Measurements from ENCODE around the gene TTC3. TPM values are rescaled to one million over a fixed set of nuclear protein-coding genes. Genes with fewer than 3 reads are reported as not detected.

TTC3 gene
- total RNA-seq, 1 donor from 2014 or later: 255 TPM

DNA sequence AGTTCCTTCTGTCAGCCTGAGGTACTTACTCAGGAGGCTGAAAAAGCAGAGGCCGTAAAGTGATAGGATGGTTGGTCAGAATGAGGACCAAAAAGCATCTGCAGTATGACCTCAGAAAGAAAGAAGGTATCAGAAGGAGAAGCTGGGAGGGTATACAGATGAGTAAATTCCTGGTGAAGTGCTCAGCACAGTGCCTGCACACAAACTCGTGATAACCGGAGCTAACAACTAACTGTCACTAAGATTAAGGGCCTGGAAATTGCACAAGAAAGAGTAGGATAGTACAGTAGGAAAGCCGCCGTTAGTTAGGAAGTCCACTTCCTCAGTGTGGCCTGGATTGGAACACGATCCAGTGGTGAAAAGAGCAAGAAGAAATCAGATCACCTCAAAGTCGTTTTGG is 131.5 kb downstream of the TTC3 start:
- Mint-ChIP-seq H3K4me1 (ENCODE audit: low read depth) (peaks cover 9% of the 10 kb centered on the region), H3K9me3 (ENCODE audit: low read depth) (peaks cover 2% of the 10 kb centered on the region), H3K36me3 (ENCODE audit: insufficient read depth) (peaks cover 34% of the 10 kb centered on the region), H3K27ac (peak overlapping the region; percentile 42), H3K27me3 (no peaks in the 10 kb centered on the region), H3K4me3 (ENCODE audit: low read depth) (no peak overlapping the region)
- TF ChIP-seq, protein P1, sequence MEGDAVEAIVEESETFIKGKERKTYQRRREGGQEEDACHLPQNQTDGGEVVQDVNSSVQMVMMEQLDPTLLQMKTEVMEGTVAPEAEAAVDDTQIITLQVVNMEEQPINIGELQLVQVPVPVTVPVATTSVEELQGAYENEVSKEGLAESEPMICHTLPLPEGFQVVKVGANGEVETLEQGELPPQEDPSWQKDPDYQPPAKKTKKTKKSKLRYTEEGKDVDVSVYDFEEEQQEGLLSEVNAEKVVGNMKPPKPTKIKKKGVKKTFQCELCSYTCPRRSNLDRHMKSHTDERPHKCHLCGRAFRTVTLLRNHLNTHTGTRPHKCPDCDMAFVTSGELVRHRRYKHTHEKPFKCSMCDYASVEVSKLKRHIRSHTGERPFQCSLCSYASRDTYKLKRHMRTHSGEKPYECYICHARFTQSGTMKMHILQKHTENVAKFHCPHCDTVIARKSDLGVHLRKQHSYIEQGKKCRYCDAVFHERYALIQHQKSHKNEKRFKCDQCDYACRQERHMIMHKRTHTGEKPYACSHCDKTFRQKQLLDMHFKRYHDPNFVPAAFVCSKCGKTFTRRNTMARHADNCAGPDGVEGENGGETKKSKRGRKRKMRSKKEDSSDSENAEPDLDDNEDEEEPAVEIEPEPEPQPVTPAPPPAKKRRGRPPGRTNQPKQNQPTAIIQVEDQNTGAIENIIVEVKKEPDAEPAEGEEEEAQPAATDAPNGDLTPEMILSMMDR (IDR thresholded peaks at IDR 0.05; ENCODE audit: unreplicated experiment): no peak
- no peak for DNase-seq (ENCODE audit: low spot score, unreplicated experiment)

DNA sequence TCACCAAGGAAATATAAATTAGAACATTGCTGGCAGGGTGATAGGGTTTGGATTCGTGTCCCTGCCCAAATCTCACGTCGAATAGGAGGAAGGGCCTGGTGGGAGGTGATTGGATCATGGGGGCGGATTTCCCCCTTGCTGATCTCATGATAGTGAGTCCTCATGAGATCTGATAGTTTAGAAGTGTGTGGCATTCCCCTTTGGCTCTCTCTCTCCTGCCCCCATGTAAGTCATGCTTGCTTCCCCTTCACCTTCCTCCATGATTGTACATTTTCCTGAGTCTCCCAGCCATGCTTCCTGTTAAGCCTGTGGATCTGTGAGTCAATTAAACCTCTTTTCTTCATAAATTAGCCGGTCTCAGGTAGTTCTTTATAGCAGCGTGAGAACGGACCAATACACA is 133.4 kb downstream of the TTC3 start:
- no peaks in the 10 kb centered on the region for H3K27me3 Mint-ChIP-seq
- H3K9me3 Mint-ChIP-seq (ENCODE audit: low read depth): peaks cover 3% of the 10 kb centered on the region
- H3K4me1 Mint-ChIP-seq (ENCODE audit: low read depth): peaks cover 9% of the 10 kb centered on the region
- no peak for DNase-seq (ENCODE audit: low spot score, unreplicated experiment)
- H3K36me3 Mint-ChIP-seq (ENCODE audit: insufficient read depth): peaks cover 31% of the 10 kb centered on the region
- no peak overlapping the region for H3K27ac Mint-ChIP-seq
- H3K4me3 Mint-ChIP-seq (ENCODE audit: low read depth): no peak overlapping the region
- TF ChIP-seq, protein P1 (IDR thresholded peaks at IDR 0.05; ENCODE audit: unreplicated experiment): no peak

DNA sequence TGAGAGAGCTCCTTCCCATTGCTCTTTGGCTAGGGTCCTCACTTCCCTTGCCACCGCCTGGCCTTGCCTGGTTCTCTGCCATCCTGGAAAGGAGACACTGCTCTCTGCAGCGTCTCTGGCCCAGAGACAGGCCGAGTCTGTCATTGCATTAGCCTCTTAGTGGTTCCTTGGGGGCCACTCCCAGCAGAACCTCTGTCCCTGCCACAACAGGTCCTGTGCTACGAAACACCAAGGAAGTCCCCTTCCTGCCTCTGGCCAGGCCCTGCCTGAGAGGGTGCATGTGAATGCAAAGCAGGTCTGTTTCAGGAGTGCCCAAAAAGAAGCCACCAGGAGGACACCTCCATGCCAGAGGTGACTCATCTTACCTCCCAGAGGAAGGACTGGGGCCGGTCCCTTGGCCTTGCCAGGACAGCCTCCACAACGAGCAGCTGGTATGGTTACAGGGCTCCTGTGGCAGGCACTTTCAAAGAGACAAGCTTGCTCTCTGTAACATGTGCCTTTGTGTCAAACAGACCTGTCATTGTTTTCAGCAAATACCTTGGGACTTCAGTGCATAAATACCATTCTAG is 134.5 kb downstream of the TTC3 start:
- Mint-ChIP-seq H3K9me3 (ENCODE audit: low read depth) (peaks cover 6% of the 10 kb centered on the region), H3K27ac (no peak overlapping the region), H3K4me1 (ENCODE audit: low read depth) (peaks cover 9% of the 10 kb centered on the region), H3K4me3 (ENCODE audit: low read depth) (no peak overlapping the region), H3K27me3 (no peaks in the 10 kb centered on the region), H3K36me3 (ENCODE audit: insufficient read depth) (peaks cover 25% of the 10 kb centered on the region)
- no peak for DNase-seq (ENCODE audit: low spot score, unreplicated experiment)
- TF ChIP-seq, protein P1 (IDR thresholded peaks at IDR 0.05; ENCODE audit: unreplicated experiment): no peak

DNA sequence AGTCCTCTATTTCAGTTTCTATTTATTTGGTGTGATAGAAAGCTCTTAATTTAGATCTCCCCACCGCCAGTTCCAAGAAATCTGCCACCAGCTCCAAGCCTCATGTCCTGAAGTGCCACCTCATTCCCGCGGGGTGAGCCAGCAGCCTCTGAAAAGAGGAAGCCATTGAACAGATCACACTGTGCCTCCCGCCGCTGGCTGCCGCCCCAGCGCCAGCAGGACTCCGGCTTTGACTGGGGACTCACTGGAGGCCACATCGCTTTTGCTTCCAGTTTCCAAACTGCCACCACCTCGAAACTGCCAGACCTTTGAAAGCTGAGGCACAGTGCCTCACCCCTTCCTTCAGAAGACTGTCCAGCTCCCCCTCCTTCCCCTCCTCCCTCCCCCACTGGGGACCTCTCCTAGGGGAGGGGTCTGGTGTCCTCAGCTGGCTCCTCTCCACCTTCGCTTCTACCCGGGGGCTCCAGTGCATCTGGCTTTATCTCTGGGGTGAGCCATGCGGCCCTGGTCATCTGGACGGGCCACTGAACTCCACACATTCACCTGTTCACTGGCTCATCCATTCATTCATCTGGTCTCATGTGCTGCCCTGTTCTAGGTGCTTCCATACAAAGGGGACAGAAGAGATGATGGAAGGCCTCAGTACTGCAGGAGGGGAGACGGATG is 135.1 kb downstream of the TTC3 start:
- no peak overlapping the region for H3K4me3 Mint-ChIP-seq (ENCODE audit: low read depth)
- no peaks in the 10 kb centered on the region for H3K27me3 Mint-ChIP-seq
- H3K9me3 Mint-ChIP-seq (ENCODE audit: low read depth): peaks cover 6% of the 10 kb centered on the region
- H3K36me3 Mint-ChIP-seq (ENCODE audit: insufficient read depth): peaks cover 19% of the 10 kb centered on the region
- no peak for DNase-seq (ENCODE audit: low spot score, unreplicated experiment)
- H3K4me1 Mint-ChIP-seq (ENCODE audit: low read depth): peaks cover 9% of the 10 kb centered on the region
- TF ChIP-seq, protein P1 (IDR thresholded peaks at IDR 0.05; ENCODE audit: unreplicated experiment): no peak
- peak overlapping the region; percentile 66 for H3K27ac Mint-ChIP-seq

DNA sequence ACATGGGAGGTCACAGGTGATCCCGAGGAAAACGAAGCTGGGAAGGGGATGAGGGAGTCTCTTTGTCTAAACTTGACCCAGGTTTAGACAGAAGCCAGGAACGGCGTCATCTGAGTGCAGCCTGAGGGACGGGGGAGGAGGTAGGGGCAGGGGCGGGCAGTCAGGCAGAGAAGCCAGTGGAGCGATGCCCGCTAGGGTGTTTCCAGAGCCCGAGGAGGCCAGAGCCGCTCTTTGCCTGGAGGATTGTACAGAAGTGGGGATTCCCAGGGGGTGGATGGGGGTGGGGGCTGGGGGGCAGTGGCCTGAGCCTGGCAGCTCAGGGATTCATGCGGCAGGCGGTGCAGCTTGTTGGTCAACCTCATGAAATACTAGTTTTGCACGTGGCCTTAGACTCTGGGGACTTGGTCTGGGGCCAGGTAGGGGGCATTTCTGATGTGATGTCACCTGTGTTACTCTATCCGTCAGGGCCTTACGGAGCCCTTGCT is 135.7 kb downstream of the TTC3 start:
- no peaks in the 10 kb centered on the region for H3K27me3 Mint-ChIP-seq
- peaks cover 6% of the 10 kb centered on the region for H3K9me3 Mint-ChIP-seq (ENCODE audit: low read depth)
- H3K4me1 Mint-ChIP-seq (ENCODE audit: low read depth): peaks cover 9% of the 10 kb centered on the region
- H3K36me3 Mint-ChIP-seq (ENCODE audit: insufficient read depth): peaks cover 19% of the 10 kb centered on the region
- H3K27ac Mint-ChIP-seq: no peak overlapping the region
- TF ChIP-seq, protein P1 (IDR thresholded peaks at IDR 0.05; ENCODE audit: unreplicated experiment): no peak
- no peak for DNase-seq (ENCODE audit: low spot score, unreplicated experiment)
- H3K4me3 Mint-ChIP-seq (ENCODE audit: low read depth): no peak overlapping the region

Data from progenitor cell of endocrine pancreas (in vitro differentiated cells).